ENCODE measurements around the gene LYPD6B. TPM values are rescaled to one million over a fixed set of nuclear protein-coding genes. Genes with fewer than 3 reads are reported as not detected.

The LYPD6B gene
- total and polyA plus RNA-seq, 7 donors: not detected

DNA sequence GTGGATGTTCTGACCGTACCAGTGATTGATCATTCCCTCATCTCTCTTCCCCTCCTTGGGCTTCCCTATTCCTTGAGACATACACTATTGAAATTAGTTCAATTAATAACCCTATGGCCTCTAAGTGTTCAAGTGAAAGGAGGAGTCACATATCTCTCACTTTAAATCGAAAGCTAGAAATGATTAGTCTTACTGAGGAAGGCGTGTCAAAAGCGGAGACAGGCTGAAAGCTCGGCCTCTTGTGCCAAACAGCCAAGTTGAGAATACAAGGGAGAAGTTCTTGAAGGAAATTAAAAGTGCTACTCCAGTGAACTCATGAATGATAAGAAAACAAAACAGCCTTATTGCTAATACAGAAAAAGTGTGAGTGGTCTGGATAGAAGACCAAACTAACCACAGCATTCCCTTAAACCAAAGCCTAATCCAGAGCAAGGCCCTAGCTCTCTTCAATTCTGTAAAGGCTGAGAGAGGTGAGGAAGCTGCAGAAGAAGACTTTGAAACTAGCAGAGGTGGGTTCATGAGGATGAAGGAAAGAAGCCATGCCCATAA lies 147.5 kb downstream of the LYPD6B start:
- H3K4me3 ChIP-seq: no peak overlapping the region
- TF ChIP-seq, protein P1, sequence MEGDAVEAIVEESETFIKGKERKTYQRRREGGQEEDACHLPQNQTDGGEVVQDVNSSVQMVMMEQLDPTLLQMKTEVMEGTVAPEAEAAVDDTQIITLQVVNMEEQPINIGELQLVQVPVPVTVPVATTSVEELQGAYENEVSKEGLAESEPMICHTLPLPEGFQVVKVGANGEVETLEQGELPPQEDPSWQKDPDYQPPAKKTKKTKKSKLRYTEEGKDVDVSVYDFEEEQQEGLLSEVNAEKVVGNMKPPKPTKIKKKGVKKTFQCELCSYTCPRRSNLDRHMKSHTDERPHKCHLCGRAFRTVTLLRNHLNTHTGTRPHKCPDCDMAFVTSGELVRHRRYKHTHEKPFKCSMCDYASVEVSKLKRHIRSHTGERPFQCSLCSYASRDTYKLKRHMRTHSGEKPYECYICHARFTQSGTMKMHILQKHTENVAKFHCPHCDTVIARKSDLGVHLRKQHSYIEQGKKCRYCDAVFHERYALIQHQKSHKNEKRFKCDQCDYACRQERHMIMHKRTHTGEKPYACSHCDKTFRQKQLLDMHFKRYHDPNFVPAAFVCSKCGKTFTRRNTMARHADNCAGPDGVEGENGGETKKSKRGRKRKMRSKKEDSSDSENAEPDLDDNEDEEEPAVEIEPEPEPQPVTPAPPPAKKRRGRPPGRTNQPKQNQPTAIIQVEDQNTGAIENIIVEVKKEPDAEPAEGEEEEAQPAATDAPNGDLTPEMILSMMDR (IDR thresholded peaks at IDR 0.05): no peak
- 84 to 85% (median 84%) methylated on average over 5 of the region's 5 CpGs for WGBS, 3 donors
- H3K27ac ChIP-seq: no peak overlapping the region
- intact Hi-C loops (cut with DNase I): no loop called here
- H3K36me3 ChIP-seq (ENCODE audit: insufficient read depth in 1 of 2, low read depth in 1 of 2): no peaks in the 10 kb centered on the region
- no peaks in the 10 kb centered on the region for H3K9me3 ChIP-seq
- no peaks in the 10 kb centered on the region for H3K27me3 ChIP-seq (ENCODE audit: insufficient read depth in 3 of 3, low read length in 2 of 3)
- no peaks in the 10 kb centered on the region for H3K4me1 ChIP-seq
- ATAC-seq (no peak), DNase-seq (no peak)

DNA sequence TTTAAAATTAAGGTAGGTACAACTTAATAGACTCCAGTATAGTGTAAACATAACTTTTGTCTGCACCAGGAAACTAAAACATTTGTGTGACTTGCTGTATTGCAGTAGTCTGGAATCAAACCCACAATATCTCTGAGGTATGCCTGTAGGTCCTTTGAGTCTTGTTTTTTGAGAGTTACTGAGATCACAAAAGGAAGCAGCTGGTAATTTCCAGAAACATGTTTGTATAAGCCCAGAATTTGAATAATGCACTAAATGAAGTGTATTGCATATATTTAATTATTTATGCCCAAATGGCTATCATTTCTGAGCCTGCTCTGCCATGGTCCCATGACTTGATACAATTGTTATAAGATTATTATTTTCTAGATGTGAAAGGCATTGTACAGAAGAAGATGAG lies 148.6 kb downstream of the LYPD6B start:
- Histone ChIP-seq H3K4me1 (no peaks in the 10 kb centered on the region), H3K9me3 (no peaks in the 10 kb centered on the region), H3K27me3 (ENCODE audit: insufficient read depth in 3 of 3, low read length in 2 of 3) (no peaks in the 10 kb centered on the region), H3K4me3 (no peak overlapping the region), H3K36me3 (ENCODE audit: insufficient read depth in 1 of 2, low read depth in 1 of 2) (no peaks in the 10 kb centered on the region), H3K27ac (no peak overlapping the region)
- TF ChIP-seq, protein P1 (IDR thresholded peaks at IDR 0.05): no peak
- no peak for DNase-seq
- intact Hi-C loops (cut with DNase I): no loop called here
- no peak for ATAC-seq

DNA sequence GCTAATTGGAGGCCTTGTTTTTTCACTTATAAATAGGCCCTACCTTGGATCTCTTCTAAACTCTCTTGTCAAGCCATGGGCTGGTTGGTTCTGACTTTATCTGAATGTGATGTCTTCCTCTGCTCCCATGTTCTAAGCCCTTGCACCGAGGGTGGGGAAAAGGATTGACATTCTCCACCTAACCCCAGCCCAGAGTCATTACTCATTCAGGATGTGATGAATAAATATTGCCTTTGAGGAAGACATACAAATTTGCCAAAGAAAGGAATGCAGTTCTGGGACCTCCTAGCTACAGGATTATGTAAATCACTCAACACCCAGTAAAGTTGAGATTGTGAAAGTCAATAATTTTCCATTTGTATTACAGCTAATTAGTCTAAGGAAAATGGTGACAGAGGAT lies 149.8 kb downstream of the LYPD6B start:
- H3K9me3 ChIP-seq: no peaks in the 10 kb centered on the region
- WGBS, 3 donors: 61 to 67% (median 62%) methylated on average over 1 of the region's 1 CpG
- H3K4me3 ChIP-seq: no peak overlapping the region
- intact Hi-C loops (cut with DNase I): no loop called here
- DNase-seq (no peak), ATAC-seq (no peak)
- no peaks in the 10 kb centered on the region for H3K4me1 ChIP-seq
- no peak overlapping the region for H3K27ac ChIP-seq
- TF ChIP-seq, protein P1 (IDR thresholded peaks at IDR 0.05): no peak
- no peaks in the 10 kb centered on the region for H3K36me3 ChIP-seq (ENCODE audit: insufficient read depth in 1 of 2, low read depth in 1 of 2)
- H3K27me3 ChIP-seq (ENCODE audit: insufficient read depth in 3 of 3, low read length in 2 of 3): no peaks in the 10 kb centered on the region

DNA sequence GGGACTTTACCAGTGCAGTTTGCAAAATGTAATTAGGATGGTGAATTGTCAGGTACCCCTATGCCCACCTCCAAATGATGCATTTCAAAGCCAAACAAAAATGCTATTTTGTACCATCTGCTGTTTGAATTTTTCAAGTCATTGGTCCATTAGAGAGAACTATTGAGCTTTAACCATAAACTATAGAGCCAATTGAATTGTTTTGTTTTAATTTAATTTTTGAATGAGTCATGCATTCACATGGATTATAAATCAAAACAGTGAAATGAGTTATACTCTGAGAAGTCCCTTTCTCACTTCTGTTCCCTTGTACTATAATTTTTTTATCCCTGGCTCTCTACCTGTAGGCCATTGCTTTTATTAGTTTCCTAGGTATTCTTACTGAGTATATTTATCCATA lies 151.3 kb downstream of the LYPD6B start:
- DNase-seq (no peak), ATAC-seq (no peak)
- Histone ChIP-seq H3K9me3 (no peaks in the 10 kb centered on the region), H3K27ac (no peak overlapping the region), H3K36me3 (ENCODE audit: insufficient read depth in 1 of 2, low read depth in 1 of 2) (no peaks in the 10 kb centered on the region), H3K4me3 (no peak overlapping the region), H3K27me3 (ENCODE audit: insufficient read depth in 3 of 3, low read length in 2 of 3) (no peaks in the 10 kb centered on the region), H3K4me1 (no peaks in the 10 kb centered on the region)
- intact Hi-C loops (cut with DNase I): no loop called here
- TF ChIP-seq, protein P1 (IDR thresholded peaks at IDR 0.05): no peak

DNA sequence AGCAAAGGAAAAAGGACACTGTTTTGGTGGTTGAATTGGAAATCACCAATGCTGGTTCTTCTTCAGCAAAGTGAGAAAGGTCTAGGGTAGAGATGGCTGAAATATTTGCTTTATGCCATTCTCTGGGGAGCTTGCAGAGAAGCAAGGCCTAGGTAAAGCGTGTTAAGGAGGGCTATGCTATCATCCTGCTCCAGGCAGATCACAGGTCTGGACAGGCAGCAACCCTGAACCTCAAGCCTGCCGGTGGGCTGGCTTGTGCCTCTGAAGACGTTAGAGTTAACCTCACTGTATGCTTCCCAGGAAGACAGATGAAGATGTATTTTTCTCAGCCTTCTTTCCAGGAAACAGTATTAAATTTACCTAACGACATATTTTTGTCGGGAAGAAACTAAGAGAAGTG lies 153.4 kb downstream of the LYPD6B start:
- intact Hi-C loops (cut with DNase I): no loop called here
- H3K27me3 ChIP-seq (ENCODE audit: insufficient read depth in 3 of 3, low read length in 2 of 3): no peaks in the 10 kb centered on the region
- no peaks in the 10 kb centered on the region for H3K4me1 ChIP-seq
- H3K36me3 ChIP-seq (ENCODE audit: insufficient read depth in 1 of 2, low read depth in 1 of 2): no peaks in the 10 kb centered on the region
- WGBS, 3 donors: 80 to 82% (median 80%) methylated on average over 5 of the region's 5 CpGs
- H3K27ac ChIP-seq: no peak overlapping the region
- TF ChIP-seq, protein P1 (IDR thresholded peaks at IDR 0.05): no peak
- H3K4me3 ChIP-seq: no peak overlapping the region
- no peak for ATAC-seq
- DNase-seq: no peak
- no peaks in the 10 kb centered on the region for H3K9me3 ChIP-seq
